ENCODE measurements around the gene RIBC2. TPM values are rescaled to one million over a fixed set of nuclear protein-coding genes. Genes with fewer than 3 reads are reported as not detected.

The RIBC2 gene
- not detected in 2 replicates for total RNA-seq (2013; cell fraction: nucleolus; rRNA removed)
- total RNA-seq (2014; rRNA removed) (not detected in 2 replicates), total RNA-seq (2014; rRNA removed; fragmentation: Illumina TruSeq; extraction: Trizol) (not detected in 2 replicates), total RNA-seq (2021) (not detected in 2 replicates), polyA plus RNA-seq (2011; rRNA removed) (not detected in 2 replicates), polyA plus RNA-seq (2014; fragmentation: Illumina TruSeq; extraction: Trizol) (not detected in 2 replicates), polyA plus RNA-seq (2014; fragmentation: Nextera tagmentation; extraction: Ambion mirVana) (not detected), polyA plus RNA-seq (2014; rRNA removed) (0.10 TPM in 1 of 2 replicates, not detected in the other), polyA plus RNA-seq (2016; fragmentation: Nextera tagmentation; extraction: Ambion mirVana) (not detected), polyA minus RNA-seq (2011; rRNA and poly(A)+ RNA removed) (not detected in 2 replicates), Bru-seq, nascent RNA (percentile 14 among the genes with signal in this experiment), BruChase-seq, experiment 1, labeled RNA remaining after a 6-hour chase (percentile 11 among the genes with signal in this experiment), BruChase-seq, experiment 2, labeled RNA remaining after a 2-hour chase (percentile 19 among the genes with signal in this experiment)
- not detected for polyA plus RNA-seq (2011; ENCODE audit: low read depth)
- polyA plus RNA-seq (2011; cell fraction: cytosol; rRNA removed): not detected in 2 replicates
- polyA plus RNA-seq (2011; cell fraction: nucleus; rRNA removed): not detected in 2 replicates
- 0.11 TPM in 1 of 2 replicates, not detected in the other for polyA plus RNA-seq (2012)
- not detected in 2 replicates for polyA minus RNA-seq (2011; cell fraction: cytosol; rRNA and poly(A)+ RNA removed)
- polyA minus RNA-seq (2011; cell fraction: nucleus; rRNA and poly(A)+ RNA removed): not detected in 2 replicates
- long read RNA-seq, experiment 1: 0 reads
- long read RNA-seq, experiment 2: 0 reads

- RAD21 ChIA-PET (ENCODE audit: unreplicated experiment): no interaction called here
- in situ Hi-C loops (cut with MboI) (no loop called here), intact Hi-C loops (cut with micrococcal nuclease; ENCODE audit: unreplicated experiment) (no loop called here)
- POLR2A ChIA-PET: no interaction called here
- WGBS (ENCODE audit: insufficient coverage, insufficient replicate concordance, low lambda C conversion rate, missing lambda C conversion rate): 34% methylated on average over 61 of the region's 68 CpGs
- no peaks in the 10 kb centered on the region for H3K79me2 ChIP-seq (ENCODE audit: control insufficient read depth, insufficient read depth, low read length)
- H3K27ac ChIP-seq (ENCODE audit: control insufficient read depth, insufficient read depth): no peak within 1 kb of the TSS
- ATAC-seq (no peak), FAIRE-seq (no peak), DNase-seq (ENCODE audit: low read depth, low spot score) (peak; percentile 12)
- BruUV-seq (replicated peaks): no TSS peak
- H3K4me1 ChIP-seq (ENCODE audit: control insufficient read depth, insufficient read depth, low read length): no peaks in the 10 kb centered on the region
- peaks cover 1 to 4% of the 10 kb centered on the region in 2 experiments; a peak in 2 of 4 replicates for H3K27me3 ChIP-seq (replicated peaks in 1 of 2; ENCODE audit: control insufficient read depth in 2 of 2, insufficient read depth in 2 of 2, low read length in 1 of 2)
- H3K9ac ChIP-seq (ENCODE audit: control insufficient read depth, insufficient read depth, low read length): no peak within 1 kb of the TSS
- no peak within 1 kb of the TSS; the same call in 1 of the 2 replicates for H3K4me2 ChIP-seq (ENCODE audit: control insufficient read depth, insufficient read depth)
- H3K36me3 ChIP-seq (ENCODE audit: control insufficient read depth in 2 of 2, insufficient read depth in 2 of 2, low read length in 1 of 2): no peaks in the 10 kb centered on the region
- no peak for TF ChIP-seq MYB (IDR thresholded peaks at IDR 0.05; ENCODE audit: borderline replicate concordance, low read depth, low read length)
- TF ChIP-seq MXI1 (IDR thresholded peaks at IDR 0.05; ENCODE audit: low read depth, low read length): no peak
- TF ChIP-seq BRCA1 (IDR thresholded peaks at IDR 0.05; ENCODE audit: low read depth, low read length): peak; percentile 68; the same call in 1 of the 2 replicates
- TF ChIP-seq SPI1 (IDR thresholded peaks at IDR 0.05; ENCODE audit: borderline replicate concordance, insufficient read depth, low read depth, low read length): no peak
- no peak for TF ChIP-seq YBX1 (IDR thresholded peaks at IDR 0.05)
- TF ChIP-seq NBN (IDR thresholded peaks at IDR 0.05): no peak
- TF ChIP-seq BACH1 (IDR thresholded peaks at IDR 0.05; ENCODE audit: borderline replicate concordance): no peak
- peak; percentile 86 for TF ChIP-seq CHD2 (IDR thresholded peaks at IDR 0.05; ENCODE audit: borderline replicate concordance, low read depth, low read length)
- no peak for TF ChIP-seq KLF5 (IDR thresholded peaks at IDR 0.05; ENCODE audit: partially characterized antibody)
- H2AFZ ChIP-seq (ENCODE audit: control insufficient read depth, low read depth, low read length): peak within 1 kb of the TSS; percentile 46
- no peaks in the 10 kb centered on the region for H4K20me1 ChIP-seq (ENCODE audit: control insufficient read depth, insufficient read depth)
- CTCF ChIA-PET: no interaction called here
- SMC1A ChIA-PET (ENCODE audit: uncharacterized antibody, unreplicated experiment): no interaction called here
- no peak within 1 kb of the TSS for H3K4me3 ChIP-seq
- H3K9me3 ChIP-seq (replicated peaks; ENCODE audit: control insufficient read depth, insufficient read depth, low read length): no peaks in the 10 kb centered on the region
Measured at GRCh38 chr22:45413368-45414211, at the start of gene RIBC2, which contains the start of gene SMC1B. TSS of gene RIBC2 (plus strand) at chr22:45413693. CDS start at chr22:45413887, 194 bp downstream. TSS of gene SMC1B (minus strand) at chr22:45413599. CDS start at chr22:45413567, 32 bp downstream.
